GM23338 (cell line): ENCODE measurements around the gene SLX4IP. TPM values are rescaled to one million over a fixed set of nuclear protein-coding genes. Genes with fewer than 3 reads are reported as not detected.

Experiments used
- ATAC-seq: fragments of 200-7000 bp; cut with Tn5 transposase; 3 replicates; pipeline ENCODE4 v1.9.1; 2020
- DNase-seq: peaks from one replicate; pipeline ENCODE4 v3.0.0-alpha.2; 2015; ENCODE audit warnings: low spot score
- H2AFZ ChIP-seq: fragments of 200-600 bp; sonication (generic); 2 replicates; pipeline ENCODE4 v1.8.0; 2016; ENCODE audit warnings: antibody characterized with exemption, mild to moderate bottlenecking, moderate library complexity
- H3F3A ChIP-seq: fragments of 200-600 bp; sonication (generic); replicated peaks from 2 replicates; pipeline ENCODE4 v1.8.0; 2017; ENCODE audit warnings: antibody characterized with exemption, mixed run types, low read depth
- H3K27ac ChIP-seq: fragments of 200-600 bp; sonication (generic); 2 replicates; pipeline ENCODE4 v1.6.1; 2016; ENCODE audit warnings: low read depth
- H3K27me3 ChIP-seq: fragments of 200-600 bp; sonication (generic); 2 replicates; pipeline ENCODE4 v1.8.0; 2016; ENCODE audit warnings: mild to moderate bottlenecking, mixed run types, moderate library complexity; ENCODE audit not compliant: insufficient read depth
- H3K36me3 ChIP-seq: fragments of 200-600 bp; sonication (generic); 2 replicates; pipeline ENCODE4 v1.8.0; 2016; ENCODE audit warnings: mild to moderate bottlenecking; ENCODE audit not compliant: insufficient read depth
- H3K4me1 ChIP-seq: fragments of 200-600 bp; sonication (generic); 2 replicates; pipeline ENCODE4 v1.8.0; 2016; ENCODE audit warnings: mild to moderate bottlenecking, moderate library complexity; ENCODE audit not compliant: insufficient read depth
- H3K4me2 ChIP-seq: fragments of 200-600 bp; sonication (generic); 2 replicates; pipeline ENCODE4 v1.7.1; 2017; ENCODE audit warnings: mixed run types
- H3K4me3 ChIP-seq: fragments of 200-600 bp; sonication (generic); 2 replicates; pipeline ENCODE4 v1.6.1; 2016; ENCODE audit warnings: mixed run types
- H3K79me2 ChIP-seq: fragments of 200-600 bp; sonication (generic); replicated peaks from 2 replicates; pipeline ENCODE4 v1.8.0; 2017; ENCODE audit warnings: mild to moderate bottlenecking; ENCODE audit not compliant: insufficient read depth
- H3K9me2 ChIP-seq: fragments of 200-600 bp; sonication (generic); 2 replicates; pipeline ENCODE4 v1.8.0; 2017; ENCODE audit not compliant: insufficient read depth
- H4K20me1 ChIP-seq: fragments of 200-600 bp; sonication (generic); replicated peaks from 2 replicates; pipeline ENCODE4 v1.8.0; 2017; ENCODE audit warnings: mild to moderate bottlenecking; ENCODE audit not compliant: insufficient read depth
- H3K27ac Mint-ChIP-seq: 2 replicates; pipeline ENCODE4 v1.8.0; 2020; ENCODE audit warnings: inconsistent platforms, mild to moderate bottlenecking, moderate library complexity, mixed read lengths
- H3K27me3 Mint-ChIP-seq: 3 replicates; pipeline ENCODE4 v1.8.0; 2022; ENCODE audit warnings: low read depth, mild to moderate bottlenecking, moderate library complexity, mixed read lengths, inconsistent platforms; ENCODE audit not compliant: insufficient read depth, poor library complexity
- H3K36me3 Mint-ChIP-seq: 3 replicates; pipeline ENCODE4 v1.8.0; 2021; ENCODE audit warnings: low read depth, mild to moderate bottlenecking, inconsistent platforms, moderate library complexity, mixed read lengths
- H3K4me1 Mint-ChIP-seq: 3 replicates; pipeline ENCODE4 v1.8.0; 2020; ENCODE audit warnings: mild to moderate bottlenecking, inconsistent platforms, mixed read lengths
- H3K4me3 Mint-ChIP-seq: 3 replicates; pipeline ENCODE4 v1.8.0; 2021; ENCODE audit warnings: moderate library complexity, mild to moderate bottlenecking, inconsistent platforms, mixed read lengths
- H3K9me3 Mint-ChIP-seq: 3 replicates; pipeline ENCODE4 v1.8.0; 2020; ENCODE audit warnings: moderate library complexity, mild to moderate bottlenecking, inconsistent platforms, mixed read lengths
- CREB1 ChIP-seq: fragments of 250-450 bp; sonication (Bioruptor Pico); IDR thresholded peaks from 2 replicates; pipeline ENCODE4 v1.5.0; 2020; ENCODE audit warnings: low read depth, mild to moderate bottlenecking, moderate library complexity
- NANOG ChIP-seq: IDR thresholded peaks from 2 replicates; pipeline ENCODE4 v1.6.1; 2016; ENCODE audit warnings: antibody characterized with exemption, borderline replicate concordance
- POLR2AphosphoS5 ChIP-seq: IDR thresholded peaks from 2 replicates; pipeline ENCODE4 v1.6.1; 2016; ENCODE audit warnings: antibody characterized with exemption, low read depth
- STAT1 ChIP-seq: IDR thresholded peaks from one replicate; pipeline ENCODE4 v1.6.1; 2016; ENCODE audit warnings: antibody characterized with exemption; ENCODE audit not compliant: unreplicated experiment
- ZNF114 ChIP-seq: fragments of 250-450 bp; sonication (Bioruptor Pico); IDR thresholded peaks from 2 replicates; pipeline ENCODE4 v1.5.0; 2020; ENCODE audit warnings: mild to moderate bottlenecking, moderate library complexity
- polyA plus RNA-seq: library from polyadenylated mRNA; unstranded; fragments of >200 nt; fragmentation: Nextera tagmentation; extraction: Ambion mirVana; gene quantifications from 2 replicates; pipeline ENCODE4 v1.2.1, GENCODE V29; 2016
- total RNA-seq: library from RNA; depleted of rRNA; stranded (reverse); fragments of >200 nt; shearing (Covaris generic); gene quantifications from 2 replicates; pipeline ENCODE4 v1.2.3, GENCODE V29; 2014
- TF ChIP-seq, protein P1 (sequence below): IDR thresholded peaks from one replicate; pipeline ENCODE4 v1.6.1; 2018; ENCODE audit warnings: antibody characterized with exemption; ENCODE audit not compliant: unreplicated experiment
- TF ChIP-seq, protein P2 (sequence below): fragments of 250-450 bp; sonication (Bioruptor Pico); IDR thresholded peaks from 2 replicates; pipeline ENCODE4 v1.5.0; 2020; ENCODE audit warnings: mild to moderate bottlenecking, moderate library complexity

The SLX4IP gene
- total and polyA plus RNA-seq, 2 experiments from 2014 or later, result 9.1 to 9.8 TPM

DNA sequence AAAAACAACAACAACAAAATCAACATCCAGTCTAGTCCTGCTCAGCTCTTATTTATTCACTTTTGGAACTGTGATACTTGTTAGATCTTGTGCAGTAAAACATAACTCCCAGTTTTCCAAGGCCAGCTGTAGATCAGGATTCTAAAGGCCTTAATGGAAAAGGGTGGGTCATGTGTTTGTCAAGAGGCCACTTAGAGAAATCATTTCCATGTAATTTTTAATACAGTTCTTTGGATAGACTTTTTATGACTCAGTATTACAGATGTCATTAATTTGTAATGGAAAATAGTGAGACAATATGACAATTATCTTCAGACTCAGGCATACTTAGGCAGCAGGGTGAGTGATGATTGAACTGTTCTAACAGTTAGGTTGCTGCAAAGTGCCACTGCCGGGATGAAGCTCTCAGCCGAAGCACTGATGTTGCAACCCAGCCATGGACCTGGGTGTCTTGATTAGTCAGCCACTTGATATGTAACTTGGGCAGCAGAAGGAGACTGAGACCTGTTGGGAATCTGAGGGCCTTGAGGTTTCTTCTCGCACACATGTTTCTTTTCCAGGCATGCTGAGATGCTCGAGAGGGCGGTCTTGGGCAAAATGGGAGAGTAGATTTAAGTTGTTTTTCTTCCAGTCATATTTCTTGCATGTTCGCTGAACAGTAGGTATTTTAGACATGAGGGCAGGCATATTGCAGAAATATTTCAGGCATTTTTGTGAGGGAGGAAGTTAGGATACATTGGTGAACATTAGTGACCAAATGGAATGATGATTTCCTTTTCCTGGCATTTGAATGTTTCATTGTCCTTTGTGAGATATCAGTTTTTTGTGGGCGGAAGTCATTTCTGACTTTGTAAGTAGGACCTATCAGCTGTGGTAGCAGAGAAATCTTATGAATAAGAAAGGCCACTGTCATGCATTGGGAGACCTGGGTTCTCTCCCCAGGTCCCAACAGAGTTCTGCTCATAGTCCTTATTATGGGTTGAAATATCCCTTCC lies 52.3 kb downstream of the SLX4IP start:
- peak overlapping the region; percentile 36; the same call in 1 of the 2 replicates for H3K27ac Mint-ChIP-seq
- Histone ChIP-seq H3F3A (no peaks in the 10 kb centered on the region), H4K20me1 (no peaks in the 10 kb centered on the region; the same call in 1 of the 2 replicates), H3K36me3 (no peaks in the 10 kb centered on the region), H3K27ac (no peak overlapping the region), H3K4me2 (no peak overlapping the region), H2AFZ (no peak overlapping the region), H3K4me3 (no peak overlapping the region), H3K4me1 (peaks cover 28% of the 10 kb centered on the region), H3K9me2 (no peaks in the 10 kb centered on the region; the same call in 1 of the 2 replicates), H3K79me2 (peaks cover 4% of the 10 kb centered on the region; the same call in 1 of the 2 replicates), H3K27me3 (no peaks in the 10 kb centered on the region)
- H3K27me3 Mint-ChIP-seq, result peaks cover 2% of the 10 kb centered on the region
- DNase-seq (no peak), ATAC-seq (no peak)
- H3K4me1 Mint-ChIP-seq, result peaks cover 49% of the 10 kb centered on the region
- no peak overlapping the region for H3K4me3 Mint-ChIP-seq
- TF ChIP-seq STAT1, result no peak
- TF ChIP-seq, protein P1, sequence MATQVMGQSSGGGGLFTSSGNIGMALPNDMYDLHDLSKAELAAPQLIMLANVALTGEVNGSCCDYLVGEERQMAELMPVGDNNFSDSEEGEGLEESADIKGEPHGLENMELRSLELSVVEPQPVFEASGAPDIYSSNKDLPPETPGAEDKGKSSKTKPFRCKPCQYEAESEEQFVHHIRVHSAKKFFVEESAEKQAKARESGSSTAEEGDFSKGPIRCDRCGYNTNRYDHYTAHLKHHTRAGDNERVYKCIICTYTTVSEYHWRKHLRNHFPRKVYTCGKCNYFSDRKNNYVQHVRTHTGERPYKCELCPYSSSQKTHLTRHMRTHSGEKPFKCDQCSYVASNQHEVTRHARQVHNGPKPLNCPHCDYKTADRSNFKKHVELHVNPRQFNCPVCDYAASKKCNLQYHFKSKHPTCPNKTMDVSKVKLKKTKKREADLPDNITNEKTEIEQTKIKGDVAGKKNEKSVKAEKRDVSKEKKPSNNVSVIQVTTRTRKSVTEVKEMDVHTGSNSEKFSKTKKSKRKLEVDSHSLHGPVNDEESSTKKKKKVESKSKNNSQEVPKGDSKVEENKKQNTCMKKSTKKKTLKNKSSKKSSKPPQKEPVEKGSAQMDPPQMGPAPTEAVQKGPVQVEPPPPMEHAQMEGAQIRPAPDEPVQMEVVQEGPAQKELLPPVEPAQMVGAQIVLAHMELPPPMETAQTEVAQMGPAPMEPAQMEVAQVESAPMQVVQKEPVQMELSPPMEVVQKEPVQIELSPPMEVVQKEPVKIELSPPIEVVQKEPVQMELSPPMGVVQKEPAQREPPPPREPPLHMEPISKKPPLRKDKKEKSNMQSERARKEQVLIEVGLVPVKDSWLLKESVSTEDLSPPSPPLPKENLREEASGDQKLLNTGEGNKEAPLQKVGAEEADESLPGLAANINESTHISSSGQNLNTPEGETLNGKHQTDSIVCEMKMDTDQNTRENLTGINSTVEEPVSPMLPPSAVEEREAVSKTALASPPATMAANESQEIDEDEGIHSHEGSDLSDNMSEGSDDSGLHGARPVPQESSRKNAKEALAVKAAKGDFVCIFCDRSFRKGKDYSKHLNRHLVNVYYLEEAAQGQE, result no peak
- no peak for TF ChIP-seq CREB1 (CRISPR knock-in tag)
- TF ChIP-seq NANOG, result no peak
- TF ChIP-seq POLR2AphosphoS5, result no peak
- TF ChIP-seq, protein P2, sequence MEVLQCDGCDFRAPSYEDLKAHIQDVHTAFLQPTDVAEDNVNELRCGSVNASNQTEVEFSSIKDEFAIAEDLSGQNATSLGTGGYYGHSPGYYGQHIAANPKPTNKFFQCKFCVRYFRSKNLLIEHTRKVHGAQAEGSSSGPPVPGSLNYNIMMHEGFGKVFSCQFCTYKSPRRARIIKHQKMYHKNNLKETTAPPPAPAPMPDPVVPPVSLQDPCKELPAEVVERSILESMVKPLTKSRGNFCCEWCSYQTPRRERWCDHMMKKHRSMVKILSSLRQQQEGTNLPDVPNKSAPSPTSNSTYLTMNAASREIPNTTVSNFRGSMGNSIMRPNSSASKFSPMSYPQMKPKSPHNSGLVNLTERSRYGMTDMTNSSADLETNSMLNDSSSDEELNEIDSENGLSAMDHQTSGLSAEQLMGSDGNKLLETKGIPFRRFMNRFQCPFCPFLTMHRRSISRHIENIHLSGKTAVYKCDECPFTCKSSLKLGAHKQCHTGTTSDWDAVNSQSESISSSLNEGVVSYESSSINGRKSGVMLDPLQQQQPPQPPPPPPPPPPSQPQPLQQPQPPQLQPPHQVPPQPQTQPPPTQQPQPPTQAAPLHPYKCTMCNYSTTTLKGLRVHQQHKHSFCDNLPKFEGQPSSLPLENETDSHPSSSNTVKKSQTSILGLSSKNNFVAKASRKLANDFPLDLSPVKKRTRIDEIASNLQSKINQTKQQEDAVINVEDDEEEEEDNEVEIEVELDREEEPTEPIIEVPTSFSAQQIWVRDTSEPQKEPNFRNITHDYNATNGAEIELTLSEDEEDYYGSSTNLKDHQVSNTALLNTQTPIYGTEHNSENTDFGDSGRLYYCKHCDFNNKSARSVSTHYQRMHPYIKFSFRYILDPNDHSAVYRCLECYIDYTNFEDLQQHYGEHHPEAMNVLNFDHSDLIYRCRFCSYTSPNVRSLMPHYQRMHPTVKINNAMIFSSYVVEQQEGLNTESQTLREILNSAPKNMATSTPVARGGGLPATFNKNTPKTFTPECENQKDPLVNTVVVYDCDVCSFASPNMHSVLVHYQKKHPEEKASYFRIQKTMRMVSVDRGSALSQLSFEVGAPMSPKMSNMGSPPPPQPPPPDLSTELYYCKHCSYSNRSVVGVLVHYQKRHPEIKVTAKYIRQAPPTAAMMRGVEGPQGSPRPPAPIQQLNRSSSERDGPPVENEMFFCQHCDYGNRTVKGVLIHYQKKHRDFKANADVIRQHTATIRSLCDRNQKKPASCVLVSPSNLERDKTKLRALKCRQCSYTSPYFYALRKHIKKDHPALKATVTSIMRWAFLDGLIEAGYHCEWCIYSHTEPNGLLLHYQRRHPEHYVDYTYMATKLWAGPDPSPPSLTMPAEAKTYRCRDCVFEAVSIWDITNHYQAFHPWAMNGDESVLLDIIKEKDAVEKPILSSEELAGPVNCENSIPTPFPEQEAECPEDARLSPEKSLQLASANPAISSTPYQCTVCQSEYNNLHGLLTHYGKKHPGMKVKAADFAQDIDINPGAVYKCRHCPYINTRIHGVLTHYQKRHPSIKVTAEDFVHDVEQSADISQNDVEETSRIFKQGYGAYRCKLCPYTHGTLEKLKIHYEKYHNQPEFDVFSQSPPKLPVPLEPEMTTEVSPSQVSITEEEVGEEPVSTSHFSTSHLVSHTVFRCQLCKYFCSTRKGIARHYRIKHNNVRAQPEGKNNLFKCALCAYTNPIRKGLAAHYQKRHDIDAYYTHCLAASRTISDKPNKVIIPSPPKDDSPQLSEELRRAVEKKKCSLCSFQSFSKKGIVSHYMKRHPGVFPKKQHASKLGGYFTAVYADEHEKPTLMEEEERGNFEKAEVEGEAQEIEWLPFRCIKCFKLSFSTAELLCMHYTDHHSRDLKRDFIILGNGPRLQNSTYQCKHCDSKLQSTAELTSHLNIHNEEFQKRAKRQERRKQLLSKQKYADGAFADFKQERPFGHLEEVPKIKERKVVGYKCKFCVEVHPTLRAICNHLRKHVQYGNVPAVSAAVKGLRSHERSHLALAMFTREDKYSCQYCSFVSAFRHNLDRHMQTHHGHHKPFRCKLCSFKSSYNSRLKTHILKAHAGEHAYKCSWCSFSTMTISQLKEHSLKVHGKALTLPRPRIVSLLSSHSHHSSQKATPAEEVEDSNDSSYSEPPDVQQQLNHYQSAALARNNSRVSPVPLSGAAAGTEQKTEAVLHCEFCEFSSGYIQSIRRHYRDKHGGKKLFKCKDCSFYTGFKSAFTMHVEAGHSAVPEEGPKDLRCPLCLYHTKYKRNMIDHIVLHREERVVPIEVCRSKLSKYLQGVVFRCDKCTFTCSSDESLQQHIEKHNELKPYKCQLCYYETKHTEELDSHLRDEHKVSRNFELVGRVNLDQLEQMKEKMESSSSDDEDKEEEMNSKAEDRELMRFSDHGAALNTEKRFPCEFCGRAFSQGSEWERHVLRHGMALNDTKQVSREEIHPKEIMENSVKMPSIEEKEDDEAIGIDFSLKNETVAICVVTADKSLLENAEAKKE, result no peak
- TF ChIP-seq ZNF114 (CRISPR knock-in tag), result no peak
- H3K9me3 Mint-ChIP-seq, result no peaks in the 10 kb centered on the region
- no peaks in the 10 kb centered on the region; the same call in 2 of the 3 replicates for H3K36me3 Mint-ChIP-seq
